Activated naive CD4-positive, alpha-beta T cell treated with anti-CD3 and anti-CD28 coated beads, Interleukin-2, amount 50 U/mL, for 24 hours (primary cell): Measurements from ENCODE around the gene RNF31.

ENCODE experiments used
- H3K27ac Mint-ChIP-seq: one replicate; pipeline ENCODE4 v1.8.0; 2021; ENCODE audit warnings: mild to moderate bottlenecking, mixed read lengths
- H3K27me3 Mint-ChIP-seq: one replicate; pipeline ENCODE4 v1.8.0; 2021; ENCODE audit warnings: mixed read lengths
- H3K36me3 Mint-ChIP-seq: one replicate; pipeline ENCODE4 v1.8.0; 2021; ENCODE audit warnings: mixed read lengths
- H3K4me1 Mint-ChIP-seq: one replicate; pipeline ENCODE4 v1.8.0; 2021; ENCODE audit warnings: mixed read lengths
- H3K4me3 Mint-ChIP-seq: one replicate; pipeline ENCODE4 v1.8.0; 2021; ENCODE audit warnings: mild to moderate bottlenecking, mixed read lengths
- H3K9me3 Mint-ChIP-seq: one replicate; pipeline ENCODE4 v1.8.0; 2021; ENCODE audit warnings: mixed read lengths

The RNF31 gene

GRCh38 chr14:24160499-24160849 is 13.2 kb downstream of the RNF31 start:
- H3K36me3 Mint-ChIP-seq: peaks cover 17% of the 10 kb centered on the region
- H3K27me3 Mint-ChIP-seq: no peaks in the 10 kb centered on the region
- H3K27ac Mint-ChIP-seq: peak overlapping the region; percentile 100
- H3K4me1 Mint-ChIP-seq: peaks cover 52% of the 10 kb centered on the region
- H3K4me3 Mint-ChIP-seq: peak overlapping the region; percentile 33
- no peaks in the 10 kb centered on the region for H3K9me3 Mint-ChIP-seq

- Mint-ChIP-seq H3K27me3 (no peaks in the 10 kb centered on the region), H3K4me1 (peaks cover 58% of the 10 kb centered on the region), H3K4me3 (peak within 1 kb of the TSS; percentile 98), H3K9me3 (no peaks in the 10 kb centered on the region), H3K27ac (peak within 1 kb of the TSS; percentile 100), H3K36me3 (peaks cover 19% of the 10 kb centered on the region)
Observed at GRCh38 chr14:24160850-24161804, 13.8 kb downstream of the RNF31 start, which contains the start of gene IRF9. TSS of gene IRF9 (plus strand) at chr14:24161265. CDS start at chr14:24162145, 880 bp downstream.

GRCh38 chr14:24162093-24162492 is 14.8 kb downstream of the RNF31 start:
- no peaks in the 10 kb centered on the region for H3K27me3 Mint-ChIP-seq
- H3K4me3 Mint-ChIP-seq: peak overlapping the region; percentile 98
- peaks cover 64% of the 10 kb centered on the region for H3K4me1 Mint-ChIP-seq
- H3K36me3 Mint-ChIP-seq: peaks cover 23% of the 10 kb centered on the region
- H3K27ac Mint-ChIP-seq: peak overlapping the region; percentile 100
- H3K9me3 Mint-ChIP-seq: no peaks in the 10 kb centered on the region

- peaks cover 74% of the 10 kb centered on the region for H3K4me1 Mint-ChIP-seq
- H3K4me3 Mint-ChIP-seq: peak overlapping the region; percentile 15
- H3K9me3 Mint-ChIP-seq: no peaks in the 10 kb centered on the region
- no peaks in the 10 kb centered on the region for H3K27me3 Mint-ChIP-seq
- peak overlapping the region; percentile 77 for H3K27ac Mint-ChIP-seq
- peaks cover 32% of the 10 kb centered on the region for H3K36me3 Mint-ChIP-seq
Observed at GRCh38 chr14:24164518-24164991, 17.3 kb downstream of the RNF31 start.

GRCh38 chr14:24165785-24166184 is 18.5 kb downstream of the RNF31 start:
- H3K27ac Mint-ChIP-seq: peak overlapping the region; percentile 30
- peak overlapping the region; percentile 23 for H3K4me3 Mint-ChIP-seq
- H3K36me3 Mint-ChIP-seq: peaks cover 34% of the 10 kb centered on the region
- H3K4me1 Mint-ChIP-seq: peaks cover 69% of the 10 kb centered on the region
- H3K9me3 Mint-ChIP-seq: no peaks in the 10 kb centered on the region
- no peaks in the 10 kb centered on the region for H3K27me3 Mint-ChIP-seq

DNA sequence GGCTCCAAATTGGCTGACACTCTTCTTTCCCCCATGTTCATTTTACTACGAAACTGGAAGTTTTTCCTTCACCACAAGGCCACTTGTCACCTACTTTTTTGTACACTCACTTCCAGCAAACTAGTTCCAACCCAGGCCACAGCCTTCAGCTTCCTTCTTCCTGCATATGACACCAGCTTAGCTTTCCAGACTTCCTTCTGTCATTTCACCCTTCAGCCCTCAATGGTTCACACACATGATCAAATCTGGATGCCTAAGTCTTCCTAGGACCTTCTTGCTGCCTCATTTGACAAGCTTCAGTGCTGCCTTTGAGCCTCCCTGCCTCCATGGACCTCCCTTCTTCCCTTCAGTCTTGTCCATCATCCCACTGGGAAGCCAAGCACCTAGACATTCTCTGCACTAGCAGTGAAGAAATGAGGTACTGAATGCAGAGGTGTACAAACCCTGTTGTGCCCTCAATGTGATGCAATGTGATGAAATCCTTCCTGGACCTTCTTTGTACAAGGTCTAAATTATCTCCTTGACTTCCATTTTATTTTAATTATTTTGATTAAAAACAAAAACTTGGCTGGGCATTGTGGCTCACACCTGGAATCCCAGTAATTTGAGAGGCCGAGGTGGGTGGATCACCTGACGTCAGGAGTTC is 20.3 kb downstream of the RNF31 start:
- H3K4me3 Mint-ChIP-seq: no peak overlapping the region
- H3K27me3 Mint-ChIP-seq: no peaks in the 10 kb centered on the region
- peaks cover 68% of the 10 kb centered on the region for H3K4me1 Mint-ChIP-seq
- peak overlapping the region; percentile 94 for H3K27ac Mint-ChIP-seq
- peaks cover 29% of the 10 kb centered on the region for H3K36me3 Mint-ChIP-seq
- H3K9me3 Mint-ChIP-seq: no peaks in the 10 kb centered on the region

- peak within 1 kb of the TSS; percentile 62 for H3K27ac Mint-ChIP-seq
- H3K27me3 Mint-ChIP-seq: no peaks in the 10 kb centered on the region
- H3K4me3 Mint-ChIP-seq: peak within 1 kb of the TSS; percentile 84
- no peaks in the 10 kb centered on the region for H3K9me3 Mint-ChIP-seq
- peaks cover 34% of the 10 kb centered on the region for H3K4me1 Mint-ChIP-seq
- H3K36me3 Mint-ChIP-seq: peaks cover 14% of the 10 kb centered on the region
Observed at GRCh38 chr14:24171422-24172260, 24.3 kb downstream of the RNF31 start, which contains the start of gene REC8. TSS of gene REC8 (plus strand) at chr14:24172080. CDS start at chr14:24172553, 473 bp downstream.

GRCh38 chr14:24172261-24172860 is 25.1 kb downstream of the RNF31 start:
- Mint-ChIP-seq H3K9me3 (no peaks in the 10 kb centered on the region), H3K27me3 (no peaks in the 10 kb centered on the region), H3K4me1 (peaks cover 33% of the 10 kb centered on the region), H3K4me3 (peak overlapping the region; percentile 84), H3K36me3 (peaks cover 11% of the 10 kb centered on the region), H3K27ac (no peak overlapping the region)

DNA sequence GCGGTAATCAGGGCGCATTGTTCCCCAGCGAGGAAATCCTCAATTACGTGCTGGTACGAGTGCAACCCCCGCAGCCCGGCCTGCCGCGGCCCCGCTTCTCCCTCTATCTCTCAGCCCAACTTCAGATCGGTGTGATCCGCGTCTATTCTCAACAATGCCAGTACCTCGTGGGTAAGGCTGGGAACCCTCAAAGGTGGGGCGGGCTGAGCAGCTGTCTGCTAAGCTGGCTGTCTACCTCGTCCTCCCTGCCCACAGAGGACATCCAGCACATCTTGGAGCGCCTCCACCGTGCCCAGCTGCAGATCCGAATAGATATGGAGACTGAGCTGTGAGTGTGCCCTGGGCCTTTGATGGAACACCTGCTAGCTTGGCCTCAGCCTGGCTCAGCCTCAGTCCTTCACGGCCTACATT is 25.6 kb downstream of the RNF31 start:
- Mint-ChIP-seq H3K9me3 (no peaks in the 10 kb centered on the region), H3K27me3 (no peaks in the 10 kb centered on the region), H3K4me3 (peak overlapping the region; percentile 15), H3K4me1 (peaks cover 29% of the 10 kb centered on the region), H3K36me3 (peaks cover 8% of the 10 kb centered on the region), H3K27ac (peak overlapping the region; percentile 32)

DNA sequence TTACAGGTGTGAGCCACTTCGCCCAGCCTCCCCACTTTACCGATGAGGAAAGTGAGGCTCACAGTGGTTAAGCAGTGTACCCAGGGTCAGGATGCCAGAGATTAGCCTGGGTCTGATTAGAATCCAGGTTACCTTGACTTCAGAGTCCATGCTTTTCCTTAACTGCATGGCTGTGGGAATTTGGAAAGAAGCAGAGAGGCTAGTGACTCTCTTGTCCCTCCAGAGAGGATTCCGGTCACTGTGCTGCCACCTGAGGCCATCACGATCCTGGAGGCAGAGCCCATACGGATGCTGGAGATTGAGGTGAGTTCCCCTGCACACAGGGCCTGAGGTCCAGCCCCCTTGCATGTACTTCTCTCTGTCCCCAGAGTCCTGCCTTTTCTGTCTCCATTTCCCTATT is 29.3 kb downstream of the RNF31 start:
- Mint-ChIP-seq H3K9me3 (no peaks in the 10 kb centered on the region), H3K4me3 (no peak overlapping the region), H3K27me3 (no peaks in the 10 kb centered on the region), H3K36me3 (peaks cover 2% of the 10 kb centered on the region), H3K4me1 (peaks cover 10% of the 10 kb centered on the region), H3K27ac (no peak overlapping the region)

DNA sequence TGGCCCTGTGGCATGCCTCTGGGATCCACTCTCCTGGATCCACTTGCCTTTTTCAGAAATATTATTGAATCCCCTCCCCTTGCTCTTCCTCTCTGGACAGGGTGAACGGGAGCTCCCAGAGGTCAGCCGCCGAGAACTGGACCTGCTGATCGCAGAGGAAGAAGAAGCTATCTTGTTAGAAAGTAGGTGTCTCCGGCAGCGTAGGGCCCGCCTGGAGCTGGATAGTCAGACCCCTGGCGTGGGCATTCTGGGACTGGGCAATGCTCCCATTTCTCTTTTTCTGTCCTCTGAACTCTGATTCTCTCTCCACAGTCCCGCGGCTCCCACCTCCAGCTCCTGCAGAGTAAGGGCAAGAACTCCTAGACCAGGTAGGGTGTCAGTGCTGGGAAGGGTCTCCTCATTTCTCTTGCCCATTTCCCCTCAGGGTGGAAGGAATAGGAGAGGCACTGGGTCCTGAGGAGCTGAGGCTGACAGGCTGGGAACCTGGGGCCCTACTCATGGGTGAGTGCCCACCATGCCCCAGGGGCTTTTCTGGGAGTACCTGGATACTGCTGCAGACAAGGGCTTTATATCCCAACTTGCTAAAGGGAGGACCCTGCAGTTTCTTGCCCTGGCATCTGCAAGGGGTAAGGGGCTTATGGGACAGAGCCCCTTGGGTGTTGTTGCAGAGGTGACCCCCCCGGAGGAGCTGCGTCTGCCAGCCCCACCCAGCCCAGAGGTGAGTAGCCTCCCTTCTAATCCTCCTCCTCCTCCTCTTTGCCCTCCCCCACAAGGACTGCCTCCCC is 29.9 kb downstream of the RNF31 start:
- no peaks in the 10 kb centered on the region for H3K27me3 Mint-ChIP-seq
- H3K4me1 Mint-ChIP-seq: peaks cover 6% of the 10 kb centered on the region
- H3K27ac Mint-ChIP-seq: no peak overlapping the region
- H3K9me3 Mint-ChIP-seq: no peaks in the 10 kb centered on the region
- H3K36me3 Mint-ChIP-seq: peaks cover 2% of the 10 kb centered on the region
- no peak overlapping the region for H3K4me3 Mint-ChIP-seq

GRCh38 chr14:24177891-24178290 is 30.6 kb downstream of the RNF31 start:
- Mint-ChIP-seq H3K9me3 (no peaks in the 10 kb centered on the region), H3K36me3 (peaks cover 4% of the 10 kb centered on the region), H3K4me1 (peaks cover 7% of the 10 kb centered on the region), H3K27ac (no peak overlapping the region), H3K4me3 (no peak overlapping the region), H3K27me3 (no peaks in the 10 kb centered on the region)

DNA sequence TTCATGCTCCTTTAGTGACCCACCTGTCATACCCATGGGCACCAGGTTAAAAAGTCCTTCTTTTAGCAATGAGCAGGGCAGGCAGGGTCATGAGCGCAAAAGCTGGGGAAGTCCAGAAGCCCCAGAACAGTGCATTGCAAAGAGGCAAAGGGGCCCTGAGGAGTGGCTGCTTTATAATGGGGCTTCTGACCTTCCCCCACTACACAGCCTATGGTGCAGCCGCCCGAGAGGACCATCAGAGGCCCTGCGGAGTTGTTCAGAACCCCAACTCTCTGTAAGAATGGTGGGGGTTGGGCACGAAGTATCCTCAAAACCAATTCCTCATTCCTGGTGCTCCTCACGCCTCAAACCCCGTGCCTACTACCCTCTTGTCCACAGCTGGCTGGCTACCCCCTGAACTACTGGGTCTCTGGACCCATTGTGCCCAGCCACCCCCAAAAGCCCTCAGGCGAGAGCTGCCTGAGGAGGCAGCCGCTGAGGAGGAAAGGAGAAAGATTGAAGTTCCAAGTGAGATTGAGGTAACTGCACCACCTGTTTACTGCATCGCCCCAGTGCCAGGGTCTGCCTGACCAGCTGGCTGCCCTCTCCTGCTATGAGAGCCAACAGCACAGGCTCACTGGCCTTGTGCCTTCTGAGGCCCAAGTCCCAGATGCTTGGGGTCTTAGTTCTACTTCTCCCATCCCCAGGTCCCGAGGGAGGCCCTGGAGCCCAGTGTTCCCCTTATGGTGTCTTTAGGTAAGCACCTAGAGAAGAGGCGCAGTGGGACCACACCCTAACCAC is 31.3 kb downstream of the RNF31 start:
- H3K27me3 Mint-ChIP-seq: no peaks in the 10 kb centered on the region
- H3K27ac Mint-ChIP-seq: no peak overlapping the region
- H3K9me3 Mint-ChIP-seq: no peaks in the 10 kb centered on the region
- H3K4me3 Mint-ChIP-seq: no peak overlapping the region
- peaks cover 4% of the 10 kb centered on the region for H3K36me3 Mint-ChIP-seq
- peaks cover 5% of the 10 kb centered on the region for H3K4me1 Mint-ChIP-seq
